ENCODE measurements around the gene ZSWIM6.

The ZSWIM6 gene

GRCh38 chr5:61450493-61451279, 118.6 kb downstream of the ZSWIM6 start:
- DNase-seq, result no peak

GRCh38 chr5:61455179-61456006, 123.3 kb downstream of the ZSWIM6 start:
- DNase-seq, result no peak

- DNase-seq, result no peak
Observed at GRCh38 chr5:61460471-61460870, 128.4 kb downstream of the ZSWIM6 start.

- no peak for DNase-seq
Observed at GRCh38 chr5:61461417-61461816, 129.4 kb downstream of the ZSWIM6 start.

GRCh38 chr5:61461926-61462325, 129.9 kb downstream of the ZSWIM6 start:
- no peak for DNase-seq

GRCh38 chr5:61463596-61463995, 131.5 kb downstream of the ZSWIM6 start:
- DNase-seq, result no peak

- no peak for DNase-seq
Observed at GRCh38 chr5:61464512-61464911, 132.5 kb downstream of the ZSWIM6 start.

GRCh38 chr5:61465066-61465465, 133.0 kb downstream of the ZSWIM6 start:
- DNase-seq, result no peak

GRCh38 chr5:61465496-61465895, 133.4 kb downstream of the ZSWIM6 start:
- no peak for DNase-seq

GRCh38 chr5:61466017-61466416, 134.0 kb downstream of the ZSWIM6 start:
- peak; percentile 34 to 48 for DNase-seq

GRCh38 chr5:61467766-61468482, 135.9 kb downstream of the ZSWIM6 start:
- DNase-seq, result no peak

- DNase-seq, result no peak
Observed at GRCh38 chr5:61468483-61468865, 136.4 kb downstream of the ZSWIM6 start.

- no peak for DNase-seq
Observed at GRCh38 chr5:61471352-61471751, 139.3 kb downstream of the ZSWIM6 start.

- DNase-seq, result no peak
Observed at GRCh38 chr5:61472172-61472958, 140.3 kb downstream of the ZSWIM6 start.

GRCh38 chr5:61474746-61475145, 142.7 kb downstream of the ZSWIM6 start:
- DNase-seq, result no peak

- DNase-seq, result no peak
Observed at GRCh38 chr5:61477788-61478187, 145.7 kb downstream of the ZSWIM6 start.

- no peak for DNase-seq
Observed at GRCh38 chr5:61479850-61480614, 148.0 kb downstream of the ZSWIM6 start.

- no peak for DNase-seq
Observed at GRCh38 chr5:61482980-61483379, 150.9 kb downstream of the ZSWIM6 start.

GRCh38 chr5:61486476-61486875, 154.4 kb downstream of the ZSWIM6 start:
- DNase-seq, result no peak

- no peak for DNase-seq
Observed at GRCh38 chr5:61489574-61489973, 157.5 kb downstream of the ZSWIM6 start.

- DNase-seq, result no peak
Observed at GRCh38 chr5:61491861-61492260, 159.8 kb downstream of the ZSWIM6 start.

- no peak for DNase-seq
Observed at GRCh38 chr5:61493973-61494372, 161.9 kb downstream of the ZSWIM6 start.

All from inflammatory macrophage treated with lipopolysaccharide for 1 hour (primary cell).